DND-41 (cell line): ENCODE data around the gene MS4A4E.

Experiments
- ATAC-seq: fragments of 200-7000 bp; cut with Tn5 transposase; 3 replicates; pipeline ENCODE4 v1.9.1; 2021; ENCODE audit warnings: low read depth; ENCODE audit not compliant: insufficient read depth
- DNase-seq: peaks from one replicate; pipeline ENCODE4 v3.0.0-alpha.2; 2020
- H2AFZ ChIP-seq: 2 replicates; pipeline ENCODE4 v1.6.0; 2012; ENCODE audit warnings: low read depth, low read length
- H3K27ac ChIP-seq: 2 replicates; pipeline ENCODE4 v1.5.1; 2012; ENCODE audit warnings: low read length, inconsistent platforms
- H3K27me3 ChIP-seq: fragments of 200-600 bp; sonication (generic); 2 replicates; pipeline ENCODE4 v1.6.0; 2012; ENCODE audit warnings: low read length, mild to moderate bottlenecking, inconsistent platforms; ENCODE audit not compliant: insufficient read depth, poor library complexity
- H3K36me3 ChIP-seq: 2 replicates; pipeline ENCODE4 v1.5.1; 2012; ENCODE audit warnings: low read length, inconsistent platforms; ENCODE audit not compliant: insufficient read depth
- H3K4me1 ChIP-seq: 2 replicates; pipeline ENCODE4 v1.5.1; 2012; ENCODE audit warnings: mild to moderate bottlenecking, low read length; ENCODE audit not compliant: insufficient read depth
- H3K4me2 ChIP-seq: 2 replicates; pipeline ENCODE4 v1.6.0; 2012; ENCODE audit warnings: mild to moderate bottlenecking, moderate library complexity, low read length, inconsistent platforms; ENCODE audit not compliant: insufficient read depth
- H3K4me3 ChIP-seq, 2 experiments: fragments of 200-600 bp in 1 of 2; shearing (Covaris generic) in 1 of 2; 2 replicates each; pipeline ENCODE4 v1.5.1; 2012 to 2016; ENCODE audit warnings: inconsistent platforms in 2 of 2, low read length in 2 of 2, mild to moderate bottlenecking in 2 of 2, low read depth in 1 of 2, moderate library complexity in 1 of 2
- H3K79me2 ChIP-seq: 2 replicates; pipeline ENCODE4 v1.6.0; 2012; ENCODE audit warnings: low read length, inconsistent platforms; ENCODE audit not compliant: insufficient read depth
- H3K9ac ChIP-seq: 2 replicates; pipeline ENCODE4 v1.6.0; 2012; ENCODE audit warnings: low read depth, mild to moderate bottlenecking, inconsistent platforms, low read length, moderate library complexity
- H3K9me3 ChIP-seq: 2 replicates; pipeline ENCODE4 v1.5.1; 2012; ENCODE audit warnings: low read length, moderate library complexity, mild to moderate bottlenecking, inconsistent platforms; ENCODE audit not compliant: insufficient read depth, severe bottlenecking
- H4K20me1 ChIP-seq: 2 replicates; pipeline ENCODE4 v1.6.0; 2012; ENCODE audit warnings: low read length; ENCODE audit not compliant: insufficient read depth
- EZH2 ChIP-seq: IDR thresholded peaks from 3 replicates; pipeline ENCODE4 v1.6.1; 2012; ENCODE audit warnings: borderline replicate concordance, low read depth, mild to moderate bottlenecking, moderate library complexity, low read length, inconsistent platforms; ENCODE audit not compliant: severe bottlenecking
- TF ChIP-seq, protein P1 (sequence below): IDR thresholded peaks from 2 replicates; pipeline ENCODE4 v1.5.1; 2012; ENCODE audit warnings: borderline replicate concordance, low read length, moderate library complexity, mild to moderate bottlenecking; ENCODE audit not compliant: poor library complexity, severe bottlenecking; ENCODE audit errors: extremely low read depth

The MS4A4E gene

DNA sequence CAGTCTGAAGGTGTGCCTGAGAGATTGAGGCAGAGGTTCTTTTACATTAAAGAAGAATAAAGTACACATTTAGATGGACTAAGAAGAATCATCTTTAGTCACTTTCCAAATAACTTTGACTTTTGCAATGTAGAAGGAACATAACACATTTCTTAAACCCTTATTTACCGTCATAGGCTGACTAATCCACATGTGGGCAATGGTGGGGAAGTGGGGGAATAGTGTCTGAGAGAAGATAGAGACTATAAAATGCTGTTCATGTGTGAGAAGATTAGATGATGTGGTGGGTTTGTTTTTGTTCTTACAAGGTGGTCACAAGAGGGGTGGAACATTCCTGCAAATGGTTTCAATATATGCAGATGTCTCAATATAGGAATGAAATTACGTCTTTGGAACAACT lies 39.3 kb upstream of the MS4A4E start:
- DNase-seq (no peak), ATAC-seq (no peak)
- TF ChIP-seq, protein P1, sequence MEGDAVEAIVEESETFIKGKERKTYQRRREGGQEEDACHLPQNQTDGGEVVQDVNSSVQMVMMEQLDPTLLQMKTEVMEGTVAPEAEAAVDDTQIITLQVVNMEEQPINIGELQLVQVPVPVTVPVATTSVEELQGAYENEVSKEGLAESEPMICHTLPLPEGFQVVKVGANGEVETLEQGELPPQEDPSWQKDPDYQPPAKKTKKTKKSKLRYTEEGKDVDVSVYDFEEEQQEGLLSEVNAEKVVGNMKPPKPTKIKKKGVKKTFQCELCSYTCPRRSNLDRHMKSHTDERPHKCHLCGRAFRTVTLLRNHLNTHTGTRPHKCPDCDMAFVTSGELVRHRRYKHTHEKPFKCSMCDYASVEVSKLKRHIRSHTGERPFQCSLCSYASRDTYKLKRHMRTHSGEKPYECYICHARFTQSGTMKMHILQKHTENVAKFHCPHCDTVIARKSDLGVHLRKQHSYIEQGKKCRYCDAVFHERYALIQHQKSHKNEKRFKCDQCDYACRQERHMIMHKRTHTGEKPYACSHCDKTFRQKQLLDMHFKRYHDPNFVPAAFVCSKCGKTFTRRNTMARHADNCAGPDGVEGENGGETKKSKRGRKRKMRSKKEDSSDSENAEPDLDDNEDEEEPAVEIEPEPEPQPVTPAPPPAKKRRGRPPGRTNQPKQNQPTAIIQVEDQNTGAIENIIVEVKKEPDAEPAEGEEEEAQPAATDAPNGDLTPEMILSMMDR = no peak
- TF ChIP-seq EZH2 = no peak
- no peak overlapping the region for H3K9ac ChIP-seq
- no peak overlapping the region for H3K27ac ChIP-seq
- H4K20me1 ChIP-seq = no peaks in the 10 kb centered on the region
- no peak overlapping the region for H3K4me2 ChIP-seq
- H3K9me3 ChIP-seq = no peaks in the 10 kb centered on the region
- no peaks in the 10 kb centered on the region for H3K27me3 ChIP-seq
- H3K4me1 ChIP-seq = no peaks in the 10 kb centered on the region
- no peak overlapping the region for H2AFZ ChIP-seq
- H3K4me3 ChIP-seq = no peak overlapping the region
- H3K79me2 ChIP-seq = no peaks in the 10 kb centered on the region
- no peaks in the 10 kb centered on the region for H3K36me3 ChIP-seq

DNA sequence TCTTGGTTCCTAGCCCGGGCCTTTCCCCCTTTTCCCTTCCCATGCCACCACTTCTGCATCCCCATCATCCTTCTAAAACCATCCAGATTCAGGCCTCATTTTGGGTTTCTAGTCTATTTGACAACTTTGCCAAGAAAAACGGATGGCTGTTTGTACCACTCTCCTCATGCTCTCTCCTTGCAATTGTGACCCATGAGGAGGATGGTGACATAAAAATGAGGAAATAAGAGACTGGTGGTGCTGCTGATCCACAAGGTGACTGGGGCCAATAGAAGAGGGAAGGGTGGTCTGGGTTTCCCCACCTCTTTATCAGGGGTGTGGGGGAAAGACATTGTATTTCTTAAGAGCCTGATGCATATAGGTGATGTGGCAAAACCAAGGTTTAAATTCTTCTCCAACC lies 38.5 kb upstream of the MS4A4E start:
- H3K4me3 ChIP-seq = no peak overlapping the region
- no peak overlapping the region for H2AFZ ChIP-seq
- no peaks in the 10 kb centered on the region for H3K9me3 ChIP-seq
- no peak overlapping the region for H3K4me2 ChIP-seq
- H3K36me3 ChIP-seq = no peaks in the 10 kb centered on the region
- DNase-seq (no peak), ATAC-seq (no peak)
- TF ChIP-seq EZH2 = no peak
- TF ChIP-seq, protein P1 = no peak
- H4K20me1 ChIP-seq = no peaks in the 10 kb centered on the region
- H3K27me3 ChIP-seq = no peaks in the 10 kb centered on the region
- no peak overlapping the region for H3K9ac ChIP-seq
- H3K4me1 ChIP-seq = no peaks in the 10 kb centered on the region
- no peak overlapping the region for H3K27ac ChIP-seq
- no peaks in the 10 kb centered on the region for H3K79me2 ChIP-seq

DNA sequence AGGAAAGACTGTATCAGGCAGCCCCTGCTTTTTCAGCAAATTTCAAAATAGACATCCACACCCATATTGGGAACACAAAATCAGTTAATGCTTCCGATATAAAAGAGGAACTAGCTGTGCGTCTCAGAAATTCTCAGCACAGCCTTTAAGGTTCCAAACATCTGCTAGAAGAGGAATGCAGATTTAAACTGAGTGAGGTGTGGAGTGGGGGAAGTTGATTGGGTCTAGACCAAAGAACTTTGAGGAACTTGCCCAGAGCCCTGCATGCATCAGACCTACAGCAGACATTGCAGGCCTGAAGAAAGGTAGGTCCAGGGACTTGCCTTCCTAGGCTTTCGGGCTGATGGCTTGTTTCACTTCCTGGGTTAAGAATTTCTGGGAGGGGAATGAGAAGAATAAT lies 37.5 kb upstream of the MS4A4E start, which contains the start of gene MS4A4A:
Gene MS4A4A, plus strand, starts transcription at position 255 of the 400 bp plus-strand sequence. Its CDS starts 10 bp downstream, at position 265.
- Histone ChIP-seq H3K27me3 (no peaks in the 10 kb centered on the region), H3K4me3 (no peak within 1 kb of the TSS), H2AFZ (no peak within 1 kb of the TSS), H3K9me3 (no peaks in the 10 kb centered on the region), H3K36me3 (no peaks in the 10 kb centered on the region), H3K27ac (no peak within 1 kb of the TSS), H4K20me1 (no peaks in the 10 kb centered on the region), H3K9ac (no peak within 1 kb of the TSS), H3K79me2 (no peaks in the 10 kb centered on the region), H3K4me2 (no peak within 1 kb of the TSS), H3K4me1 (no peaks in the 10 kb centered on the region)
- DNase-seq (no peak), ATAC-seq (no peak)
- no peak for TF ChIP-seq EZH2
- TF ChIP-seq, protein P1 = no peak

DNA sequence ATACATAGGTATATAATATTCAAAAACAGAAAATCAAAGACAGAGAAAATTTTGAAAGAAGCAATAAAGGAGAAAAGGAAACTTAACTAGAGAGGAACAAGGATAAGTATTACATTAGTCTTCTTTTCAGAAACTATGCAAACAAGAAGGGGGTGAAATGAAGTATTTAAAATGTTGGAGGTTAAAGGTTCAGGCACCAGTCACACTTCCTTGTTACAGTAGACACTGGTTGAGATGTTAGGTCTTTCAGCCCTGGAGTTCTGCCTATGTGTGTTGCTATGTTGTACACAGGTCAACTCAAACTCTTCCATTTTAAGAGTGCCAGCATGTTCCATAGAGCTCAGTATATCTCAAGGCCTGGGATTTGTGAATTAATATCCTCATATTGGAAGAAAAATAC lies 31.5 kb upstream of the MS4A4E start:
- H3K9ac ChIP-seq = no peak overlapping the region
- H4K20me1 ChIP-seq = no peaks in the 10 kb centered on the region
- no peak for TF ChIP-seq EZH2
- TF ChIP-seq, protein P1 = no peak
- ATAC-seq (no peak), DNase-seq (no peak)
- no peak overlapping the region for H3K4me2 ChIP-seq
- H3K4me1 ChIP-seq = no peaks in the 10 kb centered on the region
- peaks cover 4% of the 10 kb centered on the region for H3K9me3 ChIP-seq
- H3K79me2 ChIP-seq = no peaks in the 10 kb centered on the region
- no peak overlapping the region for H3K4me3 ChIP-seq
- H3K27ac ChIP-seq = no peak overlapping the region
- no peaks in the 10 kb centered on the region for H3K36me3 ChIP-seq
- no peak overlapping the region for H2AFZ ChIP-seq
- H3K27me3 ChIP-seq = no peaks in the 10 kb centered on the region
